HuH-7 (cell line): ENCODE data around the gene GRK1.

ENCODE experiments used
- DNase-seq: peaks from one replicate; pipeline ENCODE4 v3.0.0; 2011; ENCODE audit warnings: low spot score

The GRK1 gene

DNA sequence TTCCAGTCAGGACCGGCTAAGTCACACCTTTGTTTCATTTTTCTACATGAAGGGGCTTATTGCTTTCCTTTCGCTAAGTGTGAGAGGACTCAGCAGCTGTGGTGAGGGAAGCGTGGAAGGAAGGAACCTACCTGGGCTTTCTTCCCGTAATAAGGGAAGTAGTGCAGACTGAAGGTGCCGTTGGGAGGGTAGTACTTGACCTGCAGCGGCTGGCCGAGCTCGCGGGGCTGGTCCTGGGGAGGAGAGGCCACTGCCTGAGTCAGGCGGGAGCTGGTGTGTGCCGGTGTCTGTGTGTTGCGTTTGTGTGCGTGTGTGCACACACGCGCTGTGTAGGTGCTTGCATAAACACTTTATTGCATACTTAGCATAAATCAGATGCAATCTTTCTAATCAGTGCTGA, 16.7 kb upstream of the GRK1 start:
- DNase-seq = no peak

DNA sequence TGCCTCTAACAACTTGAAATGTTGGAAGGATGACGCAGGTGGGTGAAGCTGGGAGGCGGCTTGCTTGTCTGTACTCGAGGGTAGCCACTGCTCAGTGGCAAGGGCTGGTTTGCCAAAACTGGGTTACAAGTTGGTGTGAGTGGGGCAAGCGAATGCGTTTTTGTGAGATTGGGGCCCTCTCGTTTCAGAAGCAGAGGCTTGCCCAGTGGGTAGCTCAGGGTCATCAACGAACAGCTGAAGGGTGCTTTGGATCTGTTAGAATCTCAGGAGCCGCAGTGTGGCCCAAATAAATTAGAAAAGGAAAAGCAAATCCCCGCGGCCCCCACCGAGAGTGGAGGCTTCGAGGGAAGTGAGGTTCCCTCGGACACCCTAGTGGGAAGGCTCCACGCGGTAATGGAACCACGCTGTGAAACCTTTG, 16.3 kb upstream of the GRK1 start:
- no peak for DNase-seq

DNA sequence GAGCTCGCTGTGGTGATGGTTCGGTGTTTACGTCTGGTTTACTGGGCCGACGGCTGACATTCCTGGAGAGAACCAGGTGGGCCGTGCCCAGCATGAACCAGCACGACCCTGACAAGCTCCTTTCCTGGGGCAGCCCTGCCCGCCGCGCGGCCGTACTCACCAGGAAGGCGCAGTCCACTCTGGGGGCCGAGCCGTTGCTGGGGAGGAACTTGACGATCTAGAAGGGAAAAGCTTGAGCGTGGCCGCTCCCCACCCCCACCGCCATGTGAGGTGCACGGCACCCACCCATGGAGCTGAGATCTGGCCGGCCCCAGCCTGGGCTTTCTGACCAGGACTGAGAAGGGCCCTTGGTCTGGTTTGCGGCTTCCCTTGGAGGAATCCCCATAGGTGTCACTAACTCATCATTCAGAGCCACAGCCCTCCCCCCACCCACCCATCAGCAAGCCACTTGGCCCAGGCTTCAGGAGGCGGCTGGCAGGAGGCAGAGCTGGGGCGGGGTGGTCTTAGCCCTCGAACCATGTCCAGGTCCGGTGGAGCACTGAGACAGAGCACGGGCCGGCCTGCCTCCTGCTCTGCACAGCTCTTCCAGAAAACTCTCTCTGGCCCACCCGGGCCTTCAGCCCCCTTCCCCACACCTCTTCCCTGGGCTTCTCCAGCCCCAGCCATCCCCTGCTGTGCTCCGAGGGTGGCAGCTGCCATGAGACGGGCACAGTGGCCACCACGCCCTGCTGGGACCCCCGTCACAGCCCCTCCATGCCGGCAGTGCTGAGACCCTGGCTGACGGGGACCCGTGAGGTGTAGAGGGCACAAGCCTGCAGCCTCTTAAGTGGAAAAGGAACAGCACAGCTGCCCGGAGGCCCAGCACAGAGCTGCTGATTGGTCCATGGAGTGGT, 15.3 kb upstream of the GRK1 start:
- DNase-seq = no peak

DNA sequence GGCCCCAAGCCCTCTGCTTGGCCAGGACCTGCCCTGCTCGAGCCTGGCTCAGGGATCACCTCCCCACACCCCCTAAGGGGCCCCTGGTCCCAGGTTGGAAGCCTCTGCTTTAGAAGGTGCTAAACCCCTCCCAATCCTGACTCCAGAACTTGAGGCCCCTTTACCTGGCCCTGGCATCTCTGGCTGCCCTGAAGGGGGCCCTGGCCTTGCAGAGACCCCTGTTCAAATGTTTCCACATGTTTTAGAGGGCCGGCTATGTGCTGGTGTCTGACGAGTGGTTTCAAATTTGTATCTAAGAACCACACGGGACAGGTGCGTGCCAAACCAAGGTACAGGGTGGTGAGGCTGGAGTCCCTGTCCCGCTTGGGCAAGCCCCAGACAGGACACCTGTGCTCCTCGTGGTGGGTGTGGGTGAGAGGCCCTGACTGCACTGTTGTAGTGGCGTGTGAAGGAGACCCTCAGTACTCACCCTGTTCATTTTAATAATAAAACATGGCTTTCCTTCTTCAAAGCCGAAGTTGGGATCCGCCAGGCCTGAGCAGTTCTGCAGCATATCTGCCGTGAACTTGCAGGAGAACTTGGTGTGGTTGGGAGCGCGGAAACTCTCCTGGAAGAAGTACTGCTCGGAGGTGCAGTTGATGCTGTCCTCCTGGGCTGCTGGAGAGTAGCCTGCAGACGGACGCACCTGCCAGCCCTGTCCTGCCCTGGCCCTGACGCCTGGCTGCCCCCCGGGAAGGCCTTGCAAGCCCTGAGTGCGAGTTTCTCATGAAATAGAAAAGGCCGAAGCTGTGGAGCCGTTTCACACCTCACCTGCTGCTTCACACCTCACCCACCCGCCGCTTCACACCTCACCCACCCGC, 14.4 kb upstream of the GRK1 start:
- no peak for DNase-seq

DNA sequence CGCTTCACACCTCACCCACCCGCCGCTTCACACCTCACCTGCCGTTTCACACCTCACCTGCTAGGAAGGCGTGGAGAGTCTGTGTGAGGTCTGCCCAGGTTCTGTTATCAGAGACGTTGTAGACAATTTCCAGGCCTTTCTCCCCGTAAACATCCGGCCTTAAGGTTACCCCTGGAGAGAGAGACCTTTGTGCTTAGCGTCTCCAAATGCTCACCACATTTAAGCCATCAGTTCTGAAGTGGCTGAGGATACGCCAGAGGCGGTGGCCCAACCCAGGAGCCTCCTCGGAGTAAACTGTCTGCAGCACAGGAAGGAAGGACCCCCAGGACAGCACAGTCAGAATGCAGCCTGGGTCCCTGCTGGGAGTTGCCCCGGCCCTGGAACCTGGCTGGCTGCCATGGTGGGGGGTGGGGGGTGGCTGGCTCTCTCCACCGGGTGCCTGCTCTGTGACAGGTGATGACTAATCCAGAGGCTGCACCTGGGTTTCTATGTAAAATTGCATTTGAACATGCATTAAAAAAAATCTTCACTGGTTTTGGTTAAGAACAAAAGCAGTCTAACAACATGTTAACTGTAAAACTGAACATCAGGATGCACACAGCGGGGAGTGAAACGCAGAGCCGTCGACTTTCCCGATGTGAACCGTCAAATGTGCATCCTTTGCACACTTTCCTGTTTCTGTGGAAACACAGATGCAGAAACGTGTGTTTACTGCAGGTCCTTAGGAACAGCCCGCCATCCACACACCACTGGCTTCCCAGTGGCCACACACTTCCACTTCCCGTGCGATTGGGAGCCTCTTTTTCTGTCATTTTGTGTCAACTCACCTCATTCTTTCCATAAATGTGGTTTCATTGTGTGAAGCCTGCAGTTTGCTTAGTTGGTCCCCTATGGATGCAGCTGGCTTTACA, 13.5 kb upstream of the GRK1 start:
- no peak for DNase-seq

DNA sequence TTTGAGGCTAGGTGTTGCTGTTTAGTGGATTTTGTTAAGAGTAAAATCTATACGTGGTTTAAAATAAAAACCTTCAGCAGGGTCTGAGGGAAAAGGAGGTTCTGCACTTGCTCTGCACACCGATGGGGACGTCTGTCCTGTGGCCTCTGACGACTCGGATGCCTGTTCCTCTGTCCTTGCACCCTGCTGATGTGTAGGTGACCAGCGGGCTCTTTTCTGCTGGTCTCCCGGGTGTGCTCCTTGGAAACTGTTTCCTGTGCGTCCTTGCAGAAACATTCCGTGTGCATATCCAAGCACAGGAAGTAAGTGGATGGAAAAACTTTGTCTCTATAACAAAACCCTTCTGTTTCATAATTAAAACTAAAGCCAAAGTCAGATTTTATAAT, 12.9 kb upstream of the GRK1 start:
- DNase-seq = no peak

DNA sequence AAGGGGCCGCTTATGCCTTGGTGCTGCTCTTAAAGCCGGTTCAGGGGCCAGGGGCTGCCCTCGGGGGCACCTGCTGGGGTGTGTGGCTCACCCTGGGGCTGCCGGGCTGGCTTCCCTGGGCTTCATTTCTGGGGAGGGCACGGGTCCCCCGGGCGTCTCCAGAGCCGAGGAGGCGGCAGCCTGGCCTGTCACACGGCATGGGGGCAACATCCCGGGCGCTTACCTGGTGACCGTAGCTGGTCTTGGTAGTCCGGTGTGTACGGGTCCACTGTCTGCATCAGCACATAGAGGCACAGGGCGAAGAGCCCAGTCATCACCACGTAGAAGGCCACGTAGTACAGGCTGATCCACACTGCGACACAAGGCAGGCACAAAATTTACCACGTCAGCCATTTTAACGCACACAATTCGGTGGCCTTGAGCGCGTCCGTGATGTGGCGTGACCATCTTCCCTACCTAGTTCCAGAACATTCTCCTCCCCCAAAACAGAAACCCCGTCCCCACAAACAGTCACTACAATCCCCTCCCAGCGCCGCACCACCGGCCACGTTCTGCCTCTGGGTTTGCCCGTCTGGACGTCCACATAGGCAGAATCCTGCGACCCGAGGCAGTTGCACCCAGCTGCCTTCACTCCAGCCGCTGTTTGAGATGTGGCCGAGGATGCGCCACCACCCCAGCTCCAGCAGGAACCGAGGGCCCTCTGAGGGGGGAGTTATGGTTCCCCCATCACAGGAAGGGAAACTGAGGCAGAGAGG, 12.3 kb upstream of the GRK1 start:
- DNase-seq = no peak

DNA sequence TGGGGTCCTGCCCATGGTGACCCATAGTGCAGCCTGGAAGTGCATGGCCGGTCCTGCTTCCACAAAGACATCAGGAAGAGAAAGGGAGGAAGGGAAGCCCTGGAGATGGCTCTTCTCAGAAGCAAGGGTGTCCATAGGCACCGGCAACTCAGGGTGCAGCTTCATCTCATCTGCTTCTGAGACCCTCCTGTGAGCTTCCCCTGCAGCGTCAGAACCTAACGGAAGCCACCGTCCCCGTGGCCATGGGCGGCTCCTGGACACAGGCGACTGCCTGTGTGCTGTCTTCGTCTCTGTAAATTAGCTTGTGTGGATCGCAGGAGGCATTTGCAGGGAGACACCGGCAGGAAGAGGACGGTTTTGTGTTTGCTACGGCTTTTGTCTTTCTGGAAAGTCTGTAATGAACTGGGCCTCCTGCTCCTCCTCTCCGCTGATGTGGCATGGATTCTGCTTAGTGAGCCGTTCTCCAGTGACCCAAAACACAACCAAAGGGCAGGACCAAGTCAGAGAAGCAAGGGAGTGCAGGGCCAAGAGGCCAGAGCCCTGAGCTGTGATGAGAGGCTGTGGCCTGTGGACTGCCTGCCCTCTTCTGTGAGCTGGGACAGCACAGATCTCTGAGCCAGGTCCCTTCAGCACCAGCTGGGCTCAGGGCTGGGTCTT, 11.5 kb upstream of the GRK1 start:
- no peak for DNase-seq

DNA sequence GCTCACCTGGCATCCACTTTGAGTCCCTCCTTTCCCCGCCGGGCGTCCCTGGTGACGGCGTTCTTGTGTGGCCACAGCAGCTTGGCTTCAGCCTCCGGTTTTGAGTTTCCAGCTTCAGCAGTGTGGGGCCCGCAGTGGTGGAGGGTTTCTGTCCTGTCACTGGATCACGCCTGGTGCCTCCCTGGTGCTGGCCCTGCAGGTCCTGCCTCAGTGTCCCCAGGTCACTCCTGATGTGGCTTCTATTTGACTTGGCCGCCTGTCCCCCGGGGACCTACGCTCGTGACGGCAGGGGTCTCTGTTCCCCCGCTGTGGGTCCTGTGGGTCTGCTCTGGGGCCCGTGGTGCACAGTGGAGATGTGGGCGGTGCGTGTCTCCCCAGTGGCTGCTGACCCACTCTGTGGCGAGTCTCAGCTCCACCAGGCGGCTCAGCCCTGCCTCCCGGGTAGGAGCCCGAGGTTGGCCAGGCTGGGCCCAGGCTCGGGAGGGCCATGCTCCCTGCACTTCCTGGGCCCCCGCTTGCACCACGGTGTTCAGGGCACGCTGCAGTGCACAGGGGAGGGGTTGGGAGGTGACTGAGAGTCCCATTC, 10.9 kb upstream of the GRK1 start:
- DNase-seq = no peak

DNA sequence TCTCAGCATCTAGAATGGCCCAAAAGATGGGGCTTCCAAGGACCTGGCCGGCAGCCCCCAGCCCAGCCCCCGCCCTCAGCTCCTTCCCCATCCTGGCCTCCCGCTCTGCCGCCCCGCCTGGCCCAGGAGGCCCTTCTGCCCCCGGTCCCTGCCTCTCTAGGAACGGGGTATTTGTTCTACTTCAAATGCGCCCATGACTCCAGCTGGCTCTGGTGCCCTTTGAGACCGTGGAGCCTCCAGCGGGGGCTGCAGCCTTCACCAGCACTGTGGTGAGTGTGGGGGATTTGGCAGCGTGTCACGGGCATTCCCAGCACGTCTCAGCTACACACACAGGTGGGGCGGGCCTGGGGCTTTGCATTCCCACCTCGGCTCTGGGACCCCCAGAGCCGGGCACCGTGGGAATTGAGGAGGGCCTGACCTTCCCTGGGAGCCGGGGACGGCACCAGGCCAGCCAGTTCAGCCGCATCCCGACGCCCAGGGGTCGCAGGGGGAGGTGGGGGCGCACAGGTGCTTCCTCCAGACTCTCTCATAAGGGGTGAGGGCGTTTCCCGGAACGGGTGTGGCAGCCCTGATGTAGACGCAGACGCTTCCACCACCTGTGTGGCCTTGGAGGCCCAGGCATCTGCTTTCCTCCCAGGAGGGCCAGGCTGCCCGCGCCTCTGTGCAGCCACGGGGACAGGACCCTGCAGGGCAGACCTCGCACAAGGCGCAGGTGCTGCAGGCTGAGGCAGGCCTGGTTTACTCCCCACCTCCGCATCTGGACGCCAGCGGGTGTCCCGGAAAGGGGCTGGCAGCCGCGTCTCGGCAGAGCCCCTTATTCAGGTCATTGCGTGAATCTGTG, 10.0 kb upstream of the GRK1 start:
- DNase-seq = no peak

DNA sequence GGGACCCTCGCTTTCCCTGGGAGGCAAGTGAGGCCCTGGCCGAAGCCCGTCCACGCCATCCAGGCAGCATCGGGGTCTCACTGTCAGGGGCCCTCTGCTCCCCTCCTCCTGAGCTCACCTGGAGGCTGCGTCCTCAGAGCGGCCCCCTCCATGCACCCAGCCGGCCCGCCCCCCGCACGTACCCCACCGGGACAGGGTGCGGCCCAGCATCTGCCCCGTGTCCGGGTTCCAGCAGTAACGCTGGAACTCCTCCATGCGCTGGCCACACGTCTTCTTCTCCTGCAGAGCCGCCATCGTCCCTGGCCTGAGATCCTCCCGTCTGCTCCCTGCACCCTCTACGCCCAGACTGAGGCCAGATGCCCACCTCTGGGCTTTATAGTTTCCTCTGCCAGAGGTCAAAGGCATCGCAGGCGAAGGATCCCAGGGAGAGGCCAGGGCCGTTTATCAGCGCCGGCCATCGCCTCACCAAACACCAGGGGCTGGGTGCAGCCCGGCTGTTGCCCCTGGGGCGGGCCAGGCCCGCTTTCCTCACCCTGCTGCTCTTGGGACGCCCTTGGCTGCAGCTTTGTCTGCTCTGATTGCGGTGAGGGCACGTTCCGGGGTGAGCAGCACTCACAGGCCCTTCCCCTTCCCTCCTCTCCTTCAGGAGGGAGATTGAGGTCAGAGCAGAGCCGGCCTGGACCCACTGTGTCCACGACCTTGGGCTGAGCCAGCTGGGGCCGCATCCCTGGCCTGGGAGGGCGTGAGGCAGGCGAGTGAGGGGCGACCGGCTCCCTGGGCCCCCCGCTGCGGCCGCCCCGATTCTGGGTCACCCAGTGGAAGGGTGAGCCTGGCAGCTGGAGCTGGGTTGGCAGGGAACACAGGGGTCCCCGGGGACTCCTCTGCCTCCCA, 8.9 kb upstream of the GRK1 start, which contains the start of gene ATP4B:
ATP4B (minus strand) TSS at position 348 of the 891 bp plus-strand sequence; CDS start at position 294, 54 bp downstream.
- DNase-seq = no peak

DNA sequence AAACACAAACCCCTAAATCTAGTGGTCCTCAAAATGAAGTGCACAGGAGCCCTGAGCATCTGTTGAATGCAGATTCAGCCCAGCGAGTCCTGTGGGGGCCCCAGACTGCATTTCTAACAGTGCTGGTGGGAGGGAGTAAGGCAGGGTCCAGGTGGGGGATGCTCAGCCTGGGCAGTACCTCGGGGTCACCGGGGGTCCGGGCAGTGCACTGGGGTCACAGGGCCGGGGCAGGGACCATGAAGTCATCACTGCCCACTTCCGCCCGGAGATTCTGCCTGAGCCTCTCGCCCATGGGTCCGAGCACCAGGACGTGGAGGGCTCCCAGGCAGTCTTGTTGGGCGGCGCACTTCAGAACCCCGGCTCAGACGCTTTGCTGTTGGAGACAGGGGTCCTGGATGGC, 8.2 kb upstream of the GRK1 start:
- no peak for DNase-seq

DNA sequence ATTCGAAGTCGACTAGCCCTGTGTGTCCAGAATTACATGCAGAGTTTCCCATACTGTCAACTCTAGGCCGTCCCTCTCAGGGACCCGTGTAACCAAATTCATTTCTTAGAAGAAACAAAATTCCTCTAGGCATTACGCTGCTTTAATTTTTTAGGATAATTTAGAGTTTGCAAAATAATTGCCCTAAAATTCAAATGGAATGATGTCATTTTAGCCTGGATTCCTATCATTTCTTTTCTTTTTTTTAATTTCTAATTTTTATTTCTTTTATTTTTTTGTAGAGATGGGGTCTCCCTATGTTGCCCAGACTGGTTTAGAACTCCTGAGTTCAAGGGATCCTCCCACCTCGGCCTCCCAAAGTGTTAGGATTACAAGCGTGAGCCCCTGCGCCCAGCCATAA, 7.7 kb upstream of the GRK1 start:
- no peak for DNase-seq

DNA sequence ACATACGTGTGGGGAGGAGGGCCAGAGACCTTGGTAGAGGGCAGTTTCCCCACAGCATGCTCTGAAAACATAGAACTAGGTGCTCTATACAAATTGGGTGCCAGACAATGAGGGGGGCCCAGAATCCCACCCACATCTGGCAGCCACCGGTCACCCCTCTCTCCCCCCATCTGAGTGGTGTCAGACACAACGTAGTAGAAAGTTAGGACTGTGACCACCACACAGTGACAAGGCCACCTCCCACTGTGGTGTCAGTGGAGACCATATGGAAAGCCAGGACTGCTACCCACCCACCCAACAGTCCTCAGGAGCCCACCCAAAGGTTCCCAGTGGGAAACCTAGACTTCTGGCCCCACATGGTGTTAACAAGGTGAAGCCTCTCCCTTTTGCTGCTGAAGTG, 7.0 kb upstream of the GRK1 start:
- no peak for DNase-seq

DNA sequence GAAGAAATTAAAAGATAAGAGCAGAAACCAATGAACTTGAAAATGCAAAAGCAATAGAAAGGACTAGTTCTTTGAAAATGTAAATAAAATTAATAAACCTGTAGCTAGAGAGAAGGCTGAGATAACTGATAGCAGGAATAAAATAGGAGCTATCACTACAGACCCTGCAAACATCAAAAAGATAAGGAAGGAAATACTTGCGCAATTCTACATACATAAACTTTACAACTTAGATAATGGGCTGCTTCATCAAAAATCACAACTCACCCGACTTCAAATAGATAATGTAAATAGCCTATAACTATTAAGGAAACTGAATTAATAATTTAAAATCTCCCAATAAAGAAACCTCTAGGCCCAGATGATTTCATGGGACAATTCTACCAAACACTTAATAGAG, 5.5 kb upstream of the GRK1 start:
- no peak for DNase-seq

DNA sequence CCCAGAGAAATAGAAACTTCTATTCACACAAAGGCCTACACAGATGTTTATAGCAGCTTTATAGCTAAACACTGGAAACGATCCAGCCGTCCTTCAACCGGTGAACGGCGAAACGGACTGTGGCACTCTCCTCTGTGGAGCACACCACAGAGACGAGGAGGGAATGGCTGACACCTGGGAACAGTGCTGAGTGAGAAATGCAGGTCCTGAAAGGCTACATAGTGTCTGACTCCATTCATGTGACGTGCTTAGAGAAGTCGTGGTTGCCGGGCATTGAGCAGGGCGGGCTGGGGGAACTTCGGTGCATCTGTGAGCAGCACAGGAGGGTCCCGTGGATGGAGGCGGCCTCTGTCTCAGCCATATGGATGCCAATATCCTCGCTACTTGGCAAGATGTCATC, 3.1 kb upstream of the GRK1 start:
- no peak for DNase-seq

DNA sequence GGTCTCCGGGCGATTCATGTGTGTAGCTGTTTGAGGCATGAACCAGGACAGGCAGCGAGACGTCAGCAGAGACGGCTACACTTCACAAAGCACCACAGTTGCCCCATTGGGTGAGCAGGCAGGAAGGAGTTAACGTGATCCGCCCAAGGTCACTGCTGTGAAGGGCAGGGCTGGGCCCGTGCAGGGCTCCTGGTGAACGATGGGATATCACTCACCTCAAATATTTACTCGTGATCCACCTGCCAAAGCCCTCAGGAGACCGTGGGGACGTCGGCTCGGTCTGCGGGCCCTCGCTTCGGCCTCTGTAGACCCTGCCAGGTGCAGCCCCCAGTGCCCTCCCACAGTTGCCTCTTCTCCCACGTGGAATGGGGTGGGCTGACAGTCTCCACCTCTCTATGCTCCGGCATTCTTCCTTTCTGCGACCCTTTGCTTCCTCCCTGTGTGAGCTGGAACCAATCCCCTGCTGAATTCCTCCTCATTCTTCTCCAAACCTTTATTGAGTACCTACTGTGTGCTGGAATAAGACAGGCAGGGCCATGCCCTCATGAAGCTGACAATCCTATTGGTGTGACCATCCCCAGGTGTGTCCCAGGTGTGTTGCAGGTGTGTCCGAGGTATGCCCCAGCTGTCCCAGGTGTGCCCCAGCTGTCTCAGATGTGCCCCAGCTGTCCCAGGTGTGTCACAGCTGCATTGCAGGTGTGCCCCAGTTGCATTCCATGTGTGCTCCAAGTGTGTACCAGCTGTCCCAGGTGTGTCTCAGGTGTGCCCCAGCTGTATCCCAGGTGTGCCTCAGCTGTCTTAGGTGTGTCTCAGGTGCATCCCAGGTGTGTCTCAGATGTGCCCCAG, 2.0 kb upstream of the GRK1 start:
- no peak for DNase-seq
